ENCODE data around the gene FAM110D.

DNA sequence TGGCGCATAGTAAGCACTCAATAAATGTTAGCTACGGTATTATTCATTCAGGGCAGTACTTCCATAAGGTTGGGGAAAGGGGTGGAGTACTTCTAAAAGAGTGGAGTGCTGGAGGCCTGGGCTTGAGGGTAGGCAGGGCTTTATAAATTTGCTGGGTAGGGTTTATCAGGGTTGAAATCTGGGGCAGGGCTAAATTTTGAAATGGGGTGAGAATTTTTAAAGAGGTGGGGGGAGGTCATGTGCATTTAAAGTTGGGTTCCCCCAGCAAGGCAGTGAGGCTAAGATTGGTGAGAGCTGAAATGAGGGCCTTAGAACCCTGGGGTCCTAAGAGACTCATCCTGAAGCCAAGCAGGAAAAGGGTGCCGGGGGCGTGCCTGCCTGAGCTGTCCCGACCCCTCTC, 41.5 kb downstream of the FAM110D start:
- TF ChIP-seq, protein P1, sequence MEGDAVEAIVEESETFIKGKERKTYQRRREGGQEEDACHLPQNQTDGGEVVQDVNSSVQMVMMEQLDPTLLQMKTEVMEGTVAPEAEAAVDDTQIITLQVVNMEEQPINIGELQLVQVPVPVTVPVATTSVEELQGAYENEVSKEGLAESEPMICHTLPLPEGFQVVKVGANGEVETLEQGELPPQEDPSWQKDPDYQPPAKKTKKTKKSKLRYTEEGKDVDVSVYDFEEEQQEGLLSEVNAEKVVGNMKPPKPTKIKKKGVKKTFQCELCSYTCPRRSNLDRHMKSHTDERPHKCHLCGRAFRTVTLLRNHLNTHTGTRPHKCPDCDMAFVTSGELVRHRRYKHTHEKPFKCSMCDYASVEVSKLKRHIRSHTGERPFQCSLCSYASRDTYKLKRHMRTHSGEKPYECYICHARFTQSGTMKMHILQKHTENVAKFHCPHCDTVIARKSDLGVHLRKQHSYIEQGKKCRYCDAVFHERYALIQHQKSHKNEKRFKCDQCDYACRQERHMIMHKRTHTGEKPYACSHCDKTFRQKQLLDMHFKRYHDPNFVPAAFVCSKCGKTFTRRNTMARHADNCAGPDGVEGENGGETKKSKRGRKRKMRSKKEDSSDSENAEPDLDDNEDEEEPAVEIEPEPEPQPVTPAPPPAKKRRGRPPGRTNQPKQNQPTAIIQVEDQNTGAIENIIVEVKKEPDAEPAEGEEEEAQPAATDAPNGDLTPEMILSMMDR (conservative IDR thresholded peaks at IDR 0.05; ENCODE audit: low read depth, low read length) = no peak
- TF ChIP-seq EZH2 (IDR thresholded peaks at IDR 0.05; ENCODE audit: low read length, unreplicated experiment) = no peak

All from PC-3 (cell line).